ENCODE data around the gene PKN2.

Gene PKN2

GRCh38 chr1:88799491-88799890 is 115.4 kb downstream of the PKN2 start:
- H3K27me3 ChIP-seq (ENCODE audit: insufficient read depth, low read length, poor library complexity) = no peaks in the 10 kb centered on the region
- H3K27ac ChIP-seq (ENCODE audit: low read length) = no peak overlapping the region

GRCh38 chr1:88800382-88801051 is 116.4 kb downstream of the PKN2 start:
- H3K36me3 ChIP-seq (ENCODE audit: insufficient read depth, low read length) = peaks cover 76% of the 10 kb centered on the region
- no peak overlapping the region for H2AFZ ChIP-seq (ENCODE audit: low read depth, low read length)
- TF ChIP-seq CTCF (IDR thresholded peaks at IDR 0.05; ENCODE audit: borderline replicate concordance, extremely low read depth, low read length, poor library complexity, severe bottlenecking) (peak; percentile 63), EZH2 (IDR thresholded peaks at IDR 0.05; ENCODE audit: borderline replicate concordance, low read depth, low read length, severe bottlenecking) (no peak)
- DNase-seq (no peak), ATAC-seq (ENCODE audit: insufficient read depth, low read depth) (no peak)
- H4K20me1 ChIP-seq (ENCODE audit: insufficient read depth, low read length) = no peaks in the 10 kb centered on the region
- H3K9me3 ChIP-seq (ENCODE audit: insufficient read depth, low read length, severe bottlenecking) = peaks cover 16% of the 10 kb centered on the region
- H3K4me1 ChIP-seq (ENCODE audit: insufficient read depth, low read length) = no peaks in the 10 kb centered on the region
- no peak overlapping the region for H3K4me3 ChIP-seq (ENCODE audit: low read depth in 1 of 2, low read length in 2 of 2)
- no peaks in the 10 kb centered on the region for H3K79me2 ChIP-seq (ENCODE audit: insufficient read depth, low read length)
- no peak overlapping the region for H3K4me2 ChIP-seq (ENCODE audit: insufficient read depth, low read length)
- no peak overlapping the region for H3K27ac ChIP-seq (ENCODE audit: low read length)
- H3K27me3 ChIP-seq (ENCODE audit: insufficient read depth, low read length, poor library complexity) = no peaks in the 10 kb centered on the region
- H3K9ac ChIP-seq (ENCODE audit: low read depth, low read length) = no peak overlapping the region

More at GRCh38 chr1:88799491-88799890, 115.4 kb downstream of the PKN2 start:
- Histone ChIP-seq H3K36me3 (ENCODE audit: insufficient read depth, low read length) (peaks cover 76% of the 10 kb centered on the region), H2AFZ (ENCODE audit: low read depth, low read length) (no peak overlapping the region), H3K9ac (ENCODE audit: low read depth, low read length) (no peak overlapping the region), H3K4me3 (ENCODE audit: low read depth in 1 of 2, low read length in 2 of 2) (no peak overlapping the region), H3K4me2 (ENCODE audit: insufficient read depth, low read length) (no peak overlapping the region), H3K9me3 (ENCODE audit: insufficient read depth, low read length, severe bottlenecking) (peaks cover 16% of the 10 kb centered on the region), H3K79me2 (ENCODE audit: insufficient read depth, low read length) (no peaks in the 10 kb centered on the region), H3K4me1 (ENCODE audit: insufficient read depth, low read length) (no peaks in the 10 kb centered on the region), H4K20me1 (ENCODE audit: insufficient read depth, low read length) (no peaks in the 10 kb centered on the region)
- ATAC-seq (ENCODE audit: insufficient read depth, low read depth) (no peak), DNase-seq (no peak)
- TF ChIP-seq CTCF (IDR thresholded peaks at IDR 0.05; ENCODE audit: borderline replicate concordance, extremely low read depth, low read length, poor library complexity, severe bottlenecking) = no peak
- no peak for TF ChIP-seq EZH2 (IDR thresholded peaks at IDR 0.05; ENCODE audit: borderline replicate concordance, low read depth, low read length, severe bottlenecking)

GRCh38 chr1:88801575-88802208 is 117.6 kb downstream of the PKN2 start:
- no peak for ATAC-seq (ENCODE audit: insufficient read depth, low read depth)
- no peaks in the 10 kb centered on the region for H4K20me1 ChIP-seq (ENCODE audit: insufficient read depth, low read length)
- H3K9ac ChIP-seq (ENCODE audit: low read depth, low read length) = no peak overlapping the region
- no peak overlapping the region for H2AFZ ChIP-seq (ENCODE audit: low read depth, low read length)
- no peak overlapping the region for H3K4me3 ChIP-seq (ENCODE audit: low read depth in 1 of 2, low read length in 2 of 2)
- no peaks in the 10 kb centered on the region for H3K27me3 ChIP-seq (ENCODE audit: insufficient read depth, low read length, poor library complexity)
- no peak for TF ChIP-seq EZH2 (IDR thresholded peaks at IDR 0.05; ENCODE audit: borderline replicate concordance, low read depth, low read length, severe bottlenecking)
- TF ChIP-seq CTCF (IDR thresholded peaks at IDR 0.05; ENCODE audit: borderline replicate concordance, extremely low read depth, low read length, poor library complexity, severe bottlenecking) = no peak
- H3K79me2 ChIP-seq (ENCODE audit: insufficient read depth, low read length) = no peaks in the 10 kb centered on the region
- H3K27ac ChIP-seq (ENCODE audit: low read length) = no peak overlapping the region; the same call in 1 of the 2 replicates
- peaks cover 16% of the 10 kb centered on the region for H3K9me3 ChIP-seq (ENCODE audit: insufficient read depth, low read length, severe bottlenecking)
- H3K36me3 ChIP-seq (ENCODE audit: insufficient read depth, low read length) = peaks cover 76% of the 10 kb centered on the region
- peak; percentile 19 for DNase-seq
- H3K4me2 ChIP-seq (ENCODE audit: insufficient read depth, low read length) = no peak overlapping the region
- no peaks in the 10 kb centered on the region for H3K4me1 ChIP-seq (ENCODE audit: insufficient read depth, low read length)

Data from DND-41 (cell line).